ENCODE measurements around the gene CARD11. TPM values are rescaled to one million over a fixed set of nuclear protein-coding genes. Genes with fewer than 3 reads are reported as not detected.

Gene CARD11
- total and polyA plus RNA-seq, 2 of the 13 experiments (the other 11 are each of a cell fraction or from before 2014, with no cell fraction given) = 0.04 TPM; not detected in 1

DNA sequence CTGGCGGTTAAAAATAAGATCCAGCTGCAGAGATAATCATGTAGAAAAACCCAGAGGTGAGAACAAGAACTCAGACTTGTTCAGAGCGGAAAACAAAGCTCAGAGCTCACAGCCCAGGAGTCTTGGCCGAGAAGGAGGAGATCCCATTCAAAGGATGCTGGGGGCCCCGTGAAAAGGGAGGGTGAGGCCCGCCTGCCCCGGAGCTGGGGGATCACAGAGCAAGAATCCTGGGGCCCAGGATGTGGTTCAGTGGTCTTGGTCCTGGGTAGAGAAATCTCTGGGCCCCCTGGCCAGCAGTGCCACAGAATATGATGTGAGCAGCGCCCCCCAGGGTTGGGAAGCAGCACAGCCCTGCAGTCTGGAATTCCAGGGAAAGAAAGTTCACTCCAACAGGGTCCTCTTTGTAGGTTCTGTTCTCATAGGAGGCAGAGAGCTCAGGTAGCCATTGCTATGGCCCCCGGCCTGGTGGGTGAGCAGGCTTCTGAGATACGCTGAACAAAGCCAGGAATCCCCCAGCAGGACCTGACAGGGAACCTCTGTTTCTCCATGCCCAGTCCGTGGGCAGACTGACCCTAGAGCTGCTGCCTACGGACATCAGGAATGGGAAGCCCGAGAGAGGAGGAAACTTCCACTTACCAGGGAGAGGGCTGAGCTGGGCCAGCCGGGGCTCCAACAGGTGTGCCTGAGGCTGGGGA, 121.9 kb downstream of the CARD11 start:
- Histone ChIP-seq H3K79me2 (ENCODE audit: insufficient read depth, low read length) (no peaks in the 10 kb centered on the region), H3K27ac (ENCODE audit: extremely low read length, insufficient read depth, low read length) (no peak overlapping the region), H3K4me2 (ENCODE audit: low read depth, low read length) (no peak overlapping the region), H3K36me3 (replicated peaks in 1 of 2; ENCODE audit: control insufficient read depth in 1 of 2, insufficient read depth in 2 of 2, low read length in 2 of 2) (no peaks in the 10 kb centered on the region), H4K20me1 (ENCODE audit: insufficient read depth, low read length) (no peaks in the 10 kb centered on the region), H3K9me3 (ENCODE audit: low read length) (no peaks in the 10 kb centered on the region), H3K27me3 (ENCODE audit: control insufficient read depth in 1 of 2, insufficient read depth in 2 of 2, low read length in 2 of 2) (peaks cover 3 to 61% of the 10 kb centered on the region in 2 experiments; a peak in 3 of 5 replicates), H2AFZ (ENCODE audit: low read length) (no peak overlapping the region), H3K4me3 (replicated peaks in 1 of 3; ENCODE audit: insufficient read depth in 1 of 3, low read depth in 2 of 3, low read length in 3 of 3) (no peak overlapping the region; a peak in 1 of 6 replicates), H3K4me1 (ENCODE audit: insufficient read depth, low read length) (peaks cover 7% of the 10 kb centered on the region; the same call in 1 of the 2 replicates), H3K9ac (ENCODE audit: insufficient read depth, low read depth, low read length) (no peak overlapping the region)
- CTCF ChIA-PET (ENCODE audit: low intra/inter-chr PET ratio, low total read pairs) = no interaction called here
- peak; percentile 14 for DNase-seq (ENCODE audit: low spot score)
- in situ Hi-C loops (cut with HindIII; ENCODE audit: extremely low pct_ligation_motif_present, low pct_unique_long_range_greater_than_20kb) (no loop called here), intact Hi-C loops (cut with micrococcal nuclease; ENCODE audit: unreplicated experiment) (no loop called here)
- no TSS peak for BruUV-seq (replicated peaks)
- FAIRE-seq = no peak
- ATAC-seq = peak; percentile 75
- WGBS (ENCODE audit: low lambda C conversion rate) = 18% methylated on average over 7 of the region's 13 CpGs
- TF ChIP-seq, protein P1, sequence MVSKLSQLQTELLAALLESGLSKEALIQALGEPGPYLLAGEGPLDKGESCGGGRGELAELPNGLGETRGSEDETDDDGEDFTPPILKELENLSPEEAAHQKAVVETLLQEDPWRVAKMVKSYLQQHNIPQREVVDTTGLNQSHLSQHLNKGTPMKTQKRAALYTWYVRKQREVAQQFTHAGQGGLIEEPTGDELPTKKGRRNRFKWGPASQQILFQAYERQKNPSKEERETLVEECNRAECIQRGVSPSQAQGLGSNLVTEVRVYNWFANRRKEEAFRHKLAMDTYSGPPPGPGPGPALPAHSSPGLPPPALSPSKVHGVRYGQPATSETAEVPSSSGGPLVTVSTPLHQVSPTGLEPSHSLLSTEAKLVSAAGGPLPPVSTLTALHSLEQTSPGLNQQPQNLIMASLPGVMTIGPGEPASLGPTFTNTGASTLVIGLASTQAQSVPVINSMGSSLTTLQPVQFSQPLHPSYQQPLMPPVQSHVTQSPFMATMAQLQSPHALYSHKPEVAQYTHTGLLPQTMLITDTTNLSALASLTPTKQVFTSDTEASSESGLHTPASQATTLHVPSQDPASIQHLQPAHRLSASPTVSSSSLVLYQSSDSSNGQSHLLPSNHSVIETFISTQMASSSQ (IDR thresholded peaks at IDR 0.05; ENCODE audit: low read depth) = no peak
- TF ChIP-seq, protein P1 (CRISPR knock-in tag; IDR thresholded peaks at IDR 0.05; ENCODE audit: borderline replicate concordance) = no peak
- TF ChIP-seq, protein P2, sequence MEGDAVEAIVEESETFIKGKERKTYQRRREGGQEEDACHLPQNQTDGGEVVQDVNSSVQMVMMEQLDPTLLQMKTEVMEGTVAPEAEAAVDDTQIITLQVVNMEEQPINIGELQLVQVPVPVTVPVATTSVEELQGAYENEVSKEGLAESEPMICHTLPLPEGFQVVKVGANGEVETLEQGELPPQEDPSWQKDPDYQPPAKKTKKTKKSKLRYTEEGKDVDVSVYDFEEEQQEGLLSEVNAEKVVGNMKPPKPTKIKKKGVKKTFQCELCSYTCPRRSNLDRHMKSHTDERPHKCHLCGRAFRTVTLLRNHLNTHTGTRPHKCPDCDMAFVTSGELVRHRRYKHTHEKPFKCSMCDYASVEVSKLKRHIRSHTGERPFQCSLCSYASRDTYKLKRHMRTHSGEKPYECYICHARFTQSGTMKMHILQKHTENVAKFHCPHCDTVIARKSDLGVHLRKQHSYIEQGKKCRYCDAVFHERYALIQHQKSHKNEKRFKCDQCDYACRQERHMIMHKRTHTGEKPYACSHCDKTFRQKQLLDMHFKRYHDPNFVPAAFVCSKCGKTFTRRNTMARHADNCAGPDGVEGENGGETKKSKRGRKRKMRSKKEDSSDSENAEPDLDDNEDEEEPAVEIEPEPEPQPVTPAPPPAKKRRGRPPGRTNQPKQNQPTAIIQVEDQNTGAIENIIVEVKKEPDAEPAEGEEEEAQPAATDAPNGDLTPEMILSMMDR (CRISPR knock-in tag; IDR thresholded peaks at IDR 0.05) = peak; percentile 58
- TF ChIP-seq STAG1 (CRISPR knock-in tag; IDR thresholded peaks at IDR 0.05) = 0 out of 2 replicates have a peak, but pooled peaks have one; percentile 19
- POLR2A ChIA-PET = no interaction called here
